Gastroesophageal sphincter (tissue), 4 donors: ENCODE results near the gene BTNL3. TPM values are rescaled to one million over a fixed set of nuclear protein-coding genes. Genes with fewer than 3 reads are reported as not detected.

ENCODE experiments used
- ATAC-seq: fragments of 150-250 bp; one replicate; pipeline ENCODE4 v1.9.1; 2016; ENCODE audit warnings: mild to moderate bottlenecking, moderate library complexity
- H3K27ac ChIP-seq, 4 donors: fragments of 200-600 bp; sonication (generic) in 3 of 4; 1 replicate in 3 of 4; 2 replicates in 1 of 4; pipeline ENCODE4 v1.5.1; 2016 to 2019
- H3K27me3 ChIP-seq: fragments of 200-600 bp; sonication (generic); one replicate; pipeline ENCODE4 v1.5.1; 2019
- H3K36me3 ChIP-seq, 2 donors: fragments of 200-600 bp; sonication (generic); one replicate each; pipeline ENCODE4 v1.5.1; 2019; ENCODE audit warnings: control low read depth in 1 of 2
- H3K4me1 ChIP-seq, 3 donors: fragments of 200-600 bp; sonication (generic); 1 replicate in 2 of 3; 2 replicates in 1 of 3; pipeline ENCODE4 v1.5.1; 2016 to 2019; ENCODE audit warnings: control low read depth in 2 of 3
- H3K4me3 ChIP-seq, 2 donors: fragments of 200-600 bp; sonication (generic); one replicate each; pipeline ENCODE4 v1.5.1; 2019; ENCODE audit warnings: mild to moderate bottlenecking in 1 of 2, moderate library complexity in 1 of 2
- H3K9me3 ChIP-seq, 3 donors: fragments of 200-600 bp; sonication (generic); one replicate each; pipeline ENCODE4 v1.5.1; 2017 to 2019; ENCODE audit warnings: control low read depth in 2 of 3
- EP300 ChIP-seq: sonication (generic); formaldehyde crosslinking; IDR thresholded peaks from one replicate; pipeline ENCODE4 v1.6.1; 2017; ENCODE audit warnings: antibody characterized with exemption, mild to moderate bottlenecking
- POLR2A ChIP-seq, 2 donors: fragments of 450-650 bp; IDR thresholded peaks; one replicate each; pipeline ENCODE4 v1.6.1; 2017; ENCODE audit warnings: antibody characterized with exemption in 2 of 2, mild to moderate bottlenecking in 2 of 2, moderate library complexity in 1 of 2
- POLR2AphosphoS5 ChIP-seq: sonication (generic); formaldehyde crosslinking; IDR thresholded peaks from one replicate; pipeline ENCODE4 v1.6.1; 2017; ENCODE audit warnings: antibody characterized with exemption
- WGBS, 2 donors: methylation state at CpG; one replicate each; pipeline ENCODE4 v1.1.5; 2018; ENCODE audit warnings: low coverage in 1 of 2; 5-methylcytosine and 5-hydroxymethylcytosine counted together
- total RNA-seq, 4 donors: library from RNA; depleted of rRNA; stranded (reverse); fragments of >200 nt; gene quantifications; one replicate each; pipeline ENCODE4 v1.1.0, GENCODE V29; 2016
- TF ChIP-seq, protein P1 (sequence below), 4 experiments: fragments of 200-600 bp in 2 of 4; fragments of 450-650 bp in 2 of 4; sonication (generic) in 1 of 4; IDR thresholded peaks; one replicate each; pipeline ENCODE4 v1.5.1; 2017 to 2019; ENCODE audit warnings: antibody characterized with exemption in 4 of 4, mild to moderate bottlenecking in 2 of 4, moderate library complexity in 2 of 4

The BTNL3 gene
- total RNA-seq, 4 donors from 2014 or later = not detected

DNA sequence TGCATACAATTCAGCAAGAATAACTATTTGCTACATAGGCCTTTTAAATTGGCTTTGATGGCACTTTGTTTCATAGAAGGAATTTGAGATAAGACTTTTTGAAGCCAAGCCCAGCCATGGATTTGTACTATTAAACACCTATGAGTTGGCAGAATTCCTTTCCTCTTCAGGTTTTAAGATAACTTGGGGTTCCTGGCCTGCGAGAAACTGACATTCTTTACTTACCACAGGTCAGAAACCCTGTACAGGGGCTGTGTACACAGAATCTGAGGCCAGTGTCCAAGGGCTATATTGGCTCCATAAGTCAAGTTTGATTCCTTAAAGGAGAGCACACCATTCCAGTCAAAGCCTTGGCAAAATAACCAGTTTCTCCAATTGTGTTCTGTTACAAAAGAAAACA lies 10.8 kb upstream of the BTNL3 start:
- Histone ChIP-seq H3K36me3 (no peaks in the 10 kb centered on the region), H3K4me3 (no peak overlapping the region), H3K4me1 (no peaks in the 10 kb centered on the region), H3K27me3 (no peaks in the 10 kb centered on the region), H3K27ac (no peak overlapping the region), H3K9me3 (no peaks in the 10 kb centered on the region)
- WGBS, 2 donors = 33% methylated on average over 1 of the region's 1 CpG; no CpG with 5 or more reads in 1 of the 2 donors
- TF ChIP-seq EP300 (no peak), POLR2A (IDR thresholded peaks at IDR 0.05) (no peak), POLR2AphosphoS5 (no peak)
- TF ChIP-seq, protein P1, sequence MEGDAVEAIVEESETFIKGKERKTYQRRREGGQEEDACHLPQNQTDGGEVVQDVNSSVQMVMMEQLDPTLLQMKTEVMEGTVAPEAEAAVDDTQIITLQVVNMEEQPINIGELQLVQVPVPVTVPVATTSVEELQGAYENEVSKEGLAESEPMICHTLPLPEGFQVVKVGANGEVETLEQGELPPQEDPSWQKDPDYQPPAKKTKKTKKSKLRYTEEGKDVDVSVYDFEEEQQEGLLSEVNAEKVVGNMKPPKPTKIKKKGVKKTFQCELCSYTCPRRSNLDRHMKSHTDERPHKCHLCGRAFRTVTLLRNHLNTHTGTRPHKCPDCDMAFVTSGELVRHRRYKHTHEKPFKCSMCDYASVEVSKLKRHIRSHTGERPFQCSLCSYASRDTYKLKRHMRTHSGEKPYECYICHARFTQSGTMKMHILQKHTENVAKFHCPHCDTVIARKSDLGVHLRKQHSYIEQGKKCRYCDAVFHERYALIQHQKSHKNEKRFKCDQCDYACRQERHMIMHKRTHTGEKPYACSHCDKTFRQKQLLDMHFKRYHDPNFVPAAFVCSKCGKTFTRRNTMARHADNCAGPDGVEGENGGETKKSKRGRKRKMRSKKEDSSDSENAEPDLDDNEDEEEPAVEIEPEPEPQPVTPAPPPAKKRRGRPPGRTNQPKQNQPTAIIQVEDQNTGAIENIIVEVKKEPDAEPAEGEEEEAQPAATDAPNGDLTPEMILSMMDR (IDR thresholded peaks at IDR 0.05) = no peak
- no peak for ATAC-seq

DNA sequence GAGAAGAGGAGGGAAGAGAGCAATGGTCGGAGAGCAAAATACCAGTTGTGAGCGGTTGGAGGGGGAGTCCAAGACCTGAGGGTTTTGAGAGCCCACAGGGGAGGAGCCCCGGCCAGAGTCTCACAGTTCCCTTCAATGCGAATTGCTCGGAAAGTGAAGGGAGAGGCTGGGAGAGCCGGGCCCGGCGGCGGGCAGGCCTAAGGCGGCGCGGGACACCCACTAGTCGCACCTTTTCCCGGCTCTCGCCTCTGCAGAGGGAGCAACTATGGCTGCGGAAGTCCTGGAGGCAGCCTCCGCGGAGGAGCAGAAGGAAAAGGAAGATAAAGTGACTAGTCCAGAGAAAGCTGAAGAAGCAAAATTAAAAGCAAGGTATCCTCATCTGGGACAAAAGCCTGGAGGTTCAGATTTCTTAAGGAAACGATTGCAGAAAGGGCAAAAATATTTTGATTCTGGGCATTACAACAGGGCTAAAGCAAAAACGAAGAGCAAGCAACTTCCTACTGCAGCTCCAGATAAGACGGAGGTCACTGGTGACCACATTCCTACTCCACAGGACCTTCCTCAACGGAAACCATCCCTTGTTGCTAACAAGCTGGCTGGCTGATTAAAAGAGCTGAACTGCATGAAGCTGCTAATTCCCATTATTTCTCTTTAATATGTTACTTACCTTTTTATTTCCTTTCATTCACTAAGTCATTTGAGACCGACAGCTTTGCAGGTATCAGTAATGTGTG lies 6.5 kb upstream of the BTNL3 start:
- no peaks in the 10 kb centered on the region for H3K27me3 ChIP-seq
- 58 to 74% methylated on average over 3 to 18 of the region's 23 CpGs for WGBS, 2 donors
- no peaks in the 10 kb centered on the region for H3K4me1 ChIP-seq
- ATAC-seq = no peak
- TF ChIP-seq, protein P1 (IDR thresholded peaks at IDR 0.05) = no peak
- TF ChIP-seq POLR2A (IDR thresholded peaks at IDR 0.05) (no peak), POLR2AphosphoS5 (no peak), EP300 (no peak)
- H3K27ac ChIP-seq = no peak overlapping the region
- H3K36me3 ChIP-seq = no peaks in the 10 kb centered on the region
- H3K4me3 ChIP-seq = no peak overlapping the region
- no peaks in the 10 kb centered on the region for H3K9me3 ChIP-seq

DNA sequence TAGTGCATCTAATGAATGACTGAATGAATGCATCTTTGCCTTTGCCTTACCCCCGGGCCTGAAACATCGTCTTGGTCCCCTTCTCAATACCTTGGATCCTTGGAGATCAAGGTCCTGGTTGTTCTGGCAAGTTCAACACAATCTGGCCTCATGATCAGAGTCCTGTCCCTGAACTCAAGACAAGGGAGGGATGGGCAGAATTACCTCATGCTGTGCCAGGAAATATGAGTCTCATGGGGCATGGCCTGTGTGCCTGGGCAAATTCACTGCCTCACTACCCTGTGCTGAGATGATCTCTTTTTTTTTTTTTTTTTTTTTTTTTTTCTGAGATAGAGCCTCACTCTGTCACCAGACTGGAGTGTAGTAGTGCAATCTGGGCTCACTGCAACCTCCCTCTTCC lies 630 bp upstream of the BTNL3 start:
- no peaks in the 10 kb centered on the region for H3K36me3 ChIP-seq
- H3K9me3 ChIP-seq = no peaks in the 10 kb centered on the region
- WGBS, 2 donors = 83% methylated on average over 2 of the region's 2 CpGs; no CpG with 5 or more reads in 1 of the 2 donors
- H3K4me3 ChIP-seq = no peak overlapping the region
- TF ChIP-seq, protein P1 (IDR thresholded peaks at IDR 0.05) = no peak
- TF ChIP-seq POLR2A (IDR thresholded peaks at IDR 0.05) (no peak), EP300 (no peak), POLR2AphosphoS5 (no peak)
- no peak for ATAC-seq
- no peaks in the 10 kb centered on the region for H3K4me1 ChIP-seq
- H3K27ac ChIP-seq = no peak overlapping the region
- H3K27me3 ChIP-seq = no peaks in the 10 kb centered on the region

DNA sequence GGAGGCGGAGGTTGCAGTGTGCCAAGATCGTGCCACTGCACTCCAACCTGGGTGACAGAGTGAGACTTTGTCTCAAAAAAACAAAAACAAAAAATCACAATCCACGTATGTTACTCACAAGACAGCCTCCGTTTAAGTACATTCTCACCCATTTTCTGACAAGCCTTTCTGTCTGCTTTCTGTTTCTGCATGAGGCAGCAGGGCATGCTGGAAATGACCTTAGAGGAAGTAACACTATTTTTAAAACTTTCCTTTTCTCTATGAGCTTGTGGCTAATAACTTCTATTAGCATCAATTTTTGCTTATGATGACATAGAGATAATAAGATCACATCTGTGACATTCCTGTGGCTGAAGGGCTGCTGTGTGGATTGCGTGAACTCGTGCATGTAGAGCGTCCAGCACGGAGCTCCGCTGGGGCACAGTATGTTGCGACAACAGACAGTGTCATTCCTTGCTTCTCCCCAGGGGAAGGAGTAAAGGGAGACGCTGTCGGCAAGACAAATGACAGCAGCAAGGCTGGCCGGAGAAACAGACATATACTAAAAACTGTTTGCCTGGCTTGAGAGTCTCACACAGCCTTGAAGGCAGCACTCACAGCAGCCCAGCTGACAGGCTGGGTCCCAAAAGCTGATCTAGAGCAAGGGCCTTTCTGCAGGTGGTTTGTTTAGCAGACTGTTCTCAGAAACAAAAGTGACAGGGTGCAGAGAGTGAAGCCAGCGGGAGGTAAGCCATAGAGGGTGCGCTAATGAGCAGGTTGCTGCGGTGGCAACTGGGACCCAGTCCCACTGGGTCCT lies 1.6 kb downstream of the BTNL3 start:
- Histone ChIP-seq H3K36me3 (no peaks in the 10 kb centered on the region), H3K4me1 (no peaks in the 10 kb centered on the region), H3K4me3 (no peak overlapping the region), H3K27me3 (no peaks in the 10 kb centered on the region), H3K9me3 (no peaks in the 10 kb centered on the region), H3K27ac (no peak overlapping the region)
- WGBS, 2 donors = 49 to 74% methylated on average over 3 to 15 of the region's 16 CpGs
- no peak for ATAC-seq
- TF ChIP-seq POLR2A (IDR thresholded peaks at IDR 0.05) (no peak), EP300 (no peak), POLR2AphosphoS5 (no peak)
- TF ChIP-seq, protein P1 (IDR thresholded peaks at IDR 0.05) = no peak
